ENCODE measurements around the gene TTC4.

- TF ChIP-seq CTCF (conservative IDR thresholded peaks at IDR 0.05; ENCODE audit: low read length): no peak
- TF ChIP-seq EZH2phosphoT487 (IDR thresholded peaks at IDR 0.05; ENCODE audit: borderline replicate concordance): no peak
Observed at GRCh38 chr1:54695221-54695620, 20.4 kb upstream of the TTC4 start.

Measured in Loucy (cell line).